Measurements from ENCODE around the gene PTPRT. TPM values are rescaled to one million over a fixed set of nuclear protein-coding genes. Genes with fewer than 3 reads are reported as not detected.

PTPRT gene
- polyA plus RNA-seq, 4 donors = 0.43 to 1.1 (median 0.60) TPM

- DNase-seq (ENCODE audit: low read depth in 4 of 4, low spot score in 2 of 4) = no peak
These were observed 154.6 kb downstream of the PTPRT start for GRCh38 chr20:43034981-43035724.

- DNase-seq (ENCODE audit: low read depth in 4 of 4, low spot score in 2 of 4) = no peak
These were observed 157.2 kb downstream of the PTPRT start for GRCh38 chr20:43032459-43032858.

- DNase-seq (ENCODE audit: low read depth in 4 of 4, low spot score in 2 of 4) = no peak
These were observed 160.5 kb downstream of the PTPRT start for GRCh38 chr20:43029176-43029575.

- DNase-seq (ENCODE audit: low read depth in 4 of 4, low spot score in 2 of 4) = no peak
These were observed 161.2 kb downstream of the PTPRT start for GRCh38 chr20:43028470-43028869.

GRCh38 chr20:43023836-43024235, 165.9 kb downstream of the PTPRT start:
- DNase-seq (ENCODE audit: low read depth in 4 of 4, low spot score in 2 of 4) = no peak

GRCh38 chr20:43022568-43022967, 167.1 kb downstream of the PTPRT start:
- no peak for DNase-seq (ENCODE audit: low read depth in 4 of 4, low spot score in 2 of 4)

- no peak for DNase-seq (ENCODE audit: low read depth in 4 of 4, low spot score in 2 of 4)
These were observed 167.6 kb downstream of the PTPRT start for GRCh38 chr20:43022081-43022480.

GRCh38 chr20:43017241-43018030, 172.3 kb downstream of the PTPRT start:
- no peak for DNase-seq (ENCODE audit: low read depth in 4 of 4, low spot score in 2 of 4)

GRCh38 chr20:43016257-43016656, 173.4 kb downstream of the PTPRT start:
- no peak for DNase-seq (ENCODE audit: low read depth in 4 of 4, low spot score in 2 of 4)

GRCh38 chr20:43015566-43015965, 174.1 kb downstream of the PTPRT start:
- DNase-seq (ENCODE audit: low read depth in 4 of 4, low spot score in 2 of 4) = no peak

- DNase-seq (ENCODE audit: low read depth in 4 of 4, low spot score in 2 of 4) = no peak
These were observed 175.5 kb downstream of the PTPRT start for GRCh38 chr20:43014206-43014605.

- no peak for DNase-seq (ENCODE audit: low read depth in 4 of 4, low spot score in 2 of 4)
These were observed 178.2 kb downstream of the PTPRT start for GRCh38 chr20:43011491-43011890.

GRCh38 chr20:43009532-43009931, 180.2 kb downstream of the PTPRT start:
- no peak for DNase-seq (ENCODE audit: low read depth in 4 of 4, low spot score in 2 of 4)

- DNase-seq (ENCODE audit: low read depth in 4 of 4, low spot score in 2 of 4) = no peak
These were observed 182.2 kb downstream of the PTPRT start for GRCh38 chr20:43007525-43007924.

- no peak for DNase-seq (ENCODE audit: low read depth in 4 of 4, low spot score in 2 of 4)
These were observed 182.9 kb downstream of the PTPRT start for GRCh38 chr20:43006651-43007375.

GRCh38 chr20:43003318-43003944, 186.3 kb downstream of the PTPRT start:
- DNase-seq (ENCODE audit: low read depth in 4 of 4, low spot score in 2 of 4) = no peak

GRCh38 chr20:42996141-42996540, 193.6 kb downstream of the PTPRT start:
- DNase-seq (ENCODE audit: low read depth in 4 of 4, low spot score in 2 of 4) = no peak

- DNase-seq (ENCODE audit: low read depth in 4 of 4, low spot score in 2 of 4) = no peak
These were observed 201.4 kb downstream of the PTPRT start for GRCh38 chr20:42988319-42988718.

- DNase-seq (ENCODE audit: low read depth in 4 of 4, low spot score in 2 of 4) = no peak
These were observed 202.2 kb downstream of the PTPRT start for GRCh38 chr20:42987376-42988114.

- no peak for DNase-seq (ENCODE audit: low read depth in 4 of 4, low spot score in 2 of 4)
These were observed 203.4 kb downstream of the PTPRT start for GRCh38 chr20:42986143-42986773.
